ES-I3 (cell line): ENCODE data around the gene GLT6D1.

ENCODE experiments used
- H3K36me3 ChIP-seq: 2 replicates; pipeline ENCODE4 v1.6.1; 2013; ENCODE audit warnings: mild to moderate bottlenecking, low read length, control low read depth, moderate library complexity; ENCODE audit not compliant: insufficient read depth
- H3K4me1 ChIP-seq: 2 replicates; pipeline ENCODE4 v1.6.1; 2013; ENCODE audit warnings: mild to moderate bottlenecking, control low read depth, low read length; ENCODE audit not compliant: insufficient read depth
- H3K9ac ChIP-seq: 2 replicates; pipeline ENCODE4 v1.6.1; 2013; ENCODE audit warnings: low read depth, mild to moderate bottlenecking, low read length, moderate library complexity
- H3K9me3 ChIP-seq: 2 replicates; pipeline ENCODE4 v1.6.1; 2013; ENCODE audit warnings: mild to moderate bottlenecking, low read length, moderate library complexity; ENCODE audit not compliant: control insufficient read depth, insufficient read depth

Gene GLT6D1

DNA sequence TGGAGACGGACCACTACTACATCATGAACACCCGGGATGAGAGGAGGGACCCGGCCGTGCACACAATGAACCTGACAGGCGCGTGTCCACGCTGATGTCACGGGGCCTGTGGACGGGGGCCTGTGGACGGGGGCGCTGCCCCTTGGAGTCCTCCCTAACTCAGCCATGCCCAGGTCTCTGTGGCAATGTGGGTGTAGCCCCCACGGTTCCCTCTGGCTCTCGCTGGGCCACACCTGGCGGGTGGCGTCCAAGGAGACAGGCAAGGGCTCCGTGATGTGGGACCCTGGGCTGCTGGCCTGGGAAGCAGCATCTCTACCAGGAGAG lies 55.7 kb downstream of the GLT6D1 start:
- Histone ChIP-seq H3K9me3 (no peaks in the 10 kb centered on the region), H3K36me3 (no peaks in the 10 kb centered on the region), H3K9ac (no peak overlapping the region), H3K4me1 (no peaks in the 10 kb centered on the region; the same call in 1 of the 2 replicates)

DNA sequence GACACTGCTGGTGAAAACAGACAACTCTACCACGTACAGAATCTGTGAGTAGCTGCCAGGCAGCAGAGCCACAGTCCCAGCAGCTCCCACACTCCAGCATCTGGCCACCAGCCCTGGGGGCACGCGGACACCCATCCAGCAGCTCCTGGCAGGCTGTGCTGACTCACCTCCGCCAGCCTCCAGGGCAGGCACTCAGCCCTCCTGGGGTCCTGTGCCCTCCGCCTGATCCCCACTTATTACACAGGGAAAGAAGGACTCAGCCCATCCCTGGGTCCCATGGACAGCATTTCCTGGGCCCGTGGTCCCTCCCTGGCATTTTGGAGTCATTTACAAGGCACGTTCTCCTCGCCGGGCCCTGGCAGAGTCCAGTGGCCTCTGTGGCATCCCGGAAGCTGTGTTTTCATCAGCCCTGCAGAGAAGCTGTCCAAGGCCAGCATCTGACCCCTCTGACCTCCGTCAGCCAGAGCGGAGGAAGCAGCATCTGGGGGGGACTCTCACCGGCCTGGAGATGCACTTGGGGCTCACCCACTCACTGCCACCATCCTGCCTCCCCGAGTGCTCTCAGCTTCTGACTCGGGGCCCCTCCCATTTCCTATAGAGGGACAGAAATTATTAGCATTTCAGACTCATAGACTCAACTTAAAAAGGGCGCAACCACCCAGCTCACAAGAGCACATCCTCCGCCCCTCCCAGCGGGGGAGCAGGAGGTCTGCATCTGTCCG lies 56.2 kb downstream of the GLT6D1 start:
- Histone ChIP-seq H3K9me3 (no peaks in the 10 kb centered on the region), H3K36me3 (no peaks in the 10 kb centered on the region), H3K4me1 (no peaks in the 10 kb centered on the region; the same call in 1 of the 2 replicates), H3K9ac (no peak overlapping the region)

DNA sequence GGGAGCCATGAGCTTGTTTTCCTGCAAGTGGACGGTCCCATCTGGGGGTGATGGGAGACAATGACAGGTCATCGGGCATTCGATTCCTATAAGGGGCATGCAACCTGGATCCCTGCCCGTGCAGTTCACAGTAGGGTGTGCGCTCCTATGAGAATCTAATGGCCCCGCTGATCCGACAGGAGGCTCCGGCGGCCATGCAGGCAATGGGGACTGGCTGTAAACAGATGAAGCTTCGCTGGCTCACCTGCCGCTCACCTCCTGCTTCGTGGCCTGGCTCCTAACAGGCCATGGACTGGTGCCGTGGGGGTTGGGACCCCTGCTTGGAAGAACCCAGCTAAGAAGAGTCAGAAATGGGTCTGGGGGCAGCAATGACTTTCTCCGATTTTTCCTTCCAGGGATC lies 56.8 kb downstream of the GLT6D1 start:
- no peaks in the 10 kb centered on the region; the same call in 1 of the 2 replicates for H3K4me1 ChIP-seq
- no peaks in the 10 kb centered on the region for H3K36me3 ChIP-seq
- no peak overlapping the region for H3K9ac ChIP-seq
- no peaks in the 10 kb centered on the region for H3K9me3 ChIP-seq

DNA sequence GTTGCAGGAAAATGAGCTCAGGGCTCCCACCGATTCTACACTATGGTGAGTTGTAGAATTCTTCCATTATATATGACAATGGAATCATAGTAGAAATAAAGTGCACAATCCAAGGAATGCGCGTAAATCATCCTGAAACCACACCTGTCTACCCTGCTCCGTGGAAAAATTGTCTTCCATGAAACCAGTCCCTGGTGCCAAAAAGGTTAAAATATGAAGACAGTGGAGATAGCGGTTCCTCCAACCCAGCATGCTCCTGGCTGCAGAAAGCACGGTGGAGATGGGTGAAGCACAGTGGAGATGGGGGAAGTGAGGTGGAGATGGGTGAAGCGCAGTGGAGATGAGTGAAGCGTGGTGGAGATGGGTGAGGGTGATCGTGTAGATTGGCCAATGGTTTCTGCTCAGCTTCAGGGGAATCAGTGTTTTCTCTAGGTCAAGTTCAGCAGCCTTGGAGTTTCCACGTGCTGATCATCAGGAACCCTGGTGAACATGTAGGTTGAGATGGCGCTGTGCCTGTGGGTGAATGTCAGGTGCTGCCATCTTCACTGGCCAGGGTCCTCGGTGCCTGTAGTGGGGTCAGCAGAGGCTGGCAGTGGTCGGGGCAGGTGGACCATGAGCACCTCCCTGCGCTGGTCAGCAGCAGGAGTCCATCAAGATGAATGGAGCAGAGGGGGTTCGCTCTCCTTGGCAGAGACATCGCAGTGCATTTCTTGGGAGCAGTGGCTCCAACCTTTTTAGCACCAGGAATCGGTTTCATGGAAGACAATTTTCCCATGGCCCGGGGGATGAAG lies 57.5 kb downstream of the GLT6D1 start:
- H3K9me3 ChIP-seq = no peaks in the 10 kb centered on the region
- H3K4me1 ChIP-seq = no peaks in the 10 kb centered on the region
- H3K36me3 ChIP-seq = no peaks in the 10 kb centered on the region
- no peak overlapping the region for H3K9ac ChIP-seq

DNA sequence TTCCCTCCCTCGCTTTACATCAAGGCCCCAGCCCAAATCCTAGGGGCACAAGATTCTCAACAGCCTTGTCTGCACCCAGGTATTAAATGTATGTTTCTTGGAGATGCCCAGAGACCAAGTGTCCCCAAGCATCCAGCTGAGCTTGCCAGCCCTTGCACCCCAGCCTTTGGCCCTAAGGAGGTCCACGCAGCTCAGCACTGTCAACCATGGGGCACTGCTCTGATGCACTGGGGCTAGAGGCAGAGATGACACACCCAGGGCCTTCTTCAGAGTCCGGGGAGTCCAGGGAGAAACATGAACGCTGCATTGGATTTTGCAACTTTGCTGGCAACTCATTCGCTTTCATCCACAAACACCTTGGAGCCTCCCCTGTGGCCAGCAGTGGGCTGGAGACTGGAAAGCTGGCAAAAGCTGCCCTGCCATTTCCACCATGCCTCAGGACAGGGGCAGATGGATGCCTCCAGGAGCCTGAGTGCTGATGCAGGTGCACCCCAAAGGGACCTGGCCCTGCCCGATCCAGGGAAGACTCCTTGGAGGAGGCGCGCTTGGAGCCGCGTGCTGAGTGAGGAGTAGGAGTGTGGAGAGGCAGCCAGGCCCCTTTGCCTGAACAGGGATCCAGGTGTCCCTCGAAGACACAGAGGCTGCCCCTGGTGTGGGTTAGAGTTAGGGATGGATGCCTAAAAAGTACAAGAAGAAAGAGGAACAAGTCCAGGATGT lies 58.5 kb downstream of the GLT6D1 start:
- Histone ChIP-seq H3K36me3 (no peaks in the 10 kb centered on the region), H3K9me3 (no peaks in the 10 kb centered on the region), H3K9ac (no peak overlapping the region), H3K4me1 (no peaks in the 10 kb centered on the region)

DNA sequence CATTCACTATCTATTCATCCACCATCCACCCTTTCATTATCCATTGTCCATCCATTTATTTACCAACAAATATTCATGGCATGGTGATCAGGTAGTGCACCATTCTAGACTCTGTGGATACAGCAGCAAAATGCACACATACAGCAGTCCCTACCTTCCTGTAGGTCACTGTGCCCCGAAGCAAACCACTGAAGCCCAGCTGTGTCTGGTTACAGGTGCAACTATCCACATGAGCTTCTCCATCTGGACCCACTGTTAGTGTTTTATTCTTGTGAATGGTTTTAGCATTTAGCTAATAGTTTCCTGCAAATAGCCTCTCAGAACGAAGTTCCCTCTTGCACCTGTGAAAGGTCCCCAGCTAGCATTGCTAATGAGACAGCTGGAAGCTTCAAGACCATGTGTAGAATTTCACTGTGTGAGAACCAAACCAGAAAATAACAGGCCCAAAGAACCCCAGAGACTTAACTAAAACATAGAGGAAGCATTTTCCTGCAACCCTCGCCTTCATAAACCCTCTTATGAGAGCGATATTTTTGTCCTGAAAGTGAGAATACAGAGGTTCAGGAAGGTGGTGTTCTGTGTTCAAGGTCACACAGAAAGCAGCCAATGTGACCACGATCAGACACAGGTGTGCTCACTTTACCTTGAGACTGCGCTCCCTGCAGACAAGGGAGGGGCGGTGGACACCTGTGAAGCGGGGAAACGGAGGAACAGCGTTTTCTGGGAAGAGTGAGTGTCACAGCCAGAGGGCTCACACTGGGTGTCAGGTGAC lies 59.3 kb downstream of the GLT6D1 start:
- Histone ChIP-seq H3K9me3 (no peaks in the 10 kb centered on the region), H3K36me3 (no peaks in the 10 kb centered on the region), H3K9ac (no peak overlapping the region), H3K4me1 (no peaks in the 10 kb centered on the region)

DNA sequence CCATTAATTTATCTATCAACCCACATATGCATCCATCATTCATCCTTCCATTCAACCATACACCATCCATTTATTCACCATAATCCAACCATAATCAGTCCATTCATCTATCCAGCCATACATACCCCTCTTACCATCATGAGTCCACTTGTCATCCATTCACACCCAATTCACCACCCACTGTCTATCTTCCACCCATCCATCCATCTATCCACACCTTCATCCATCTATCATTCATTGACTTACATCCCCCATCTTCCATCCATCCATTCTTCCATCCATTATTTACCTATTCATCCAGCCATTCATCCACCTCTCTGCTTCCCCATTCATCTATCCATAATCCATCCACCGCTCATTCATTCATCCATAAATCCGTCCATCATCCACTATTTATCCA lies 60.0 kb downstream of the GLT6D1 start:
- H3K4me1 ChIP-seq = no peaks in the 10 kb centered on the region

DNA sequence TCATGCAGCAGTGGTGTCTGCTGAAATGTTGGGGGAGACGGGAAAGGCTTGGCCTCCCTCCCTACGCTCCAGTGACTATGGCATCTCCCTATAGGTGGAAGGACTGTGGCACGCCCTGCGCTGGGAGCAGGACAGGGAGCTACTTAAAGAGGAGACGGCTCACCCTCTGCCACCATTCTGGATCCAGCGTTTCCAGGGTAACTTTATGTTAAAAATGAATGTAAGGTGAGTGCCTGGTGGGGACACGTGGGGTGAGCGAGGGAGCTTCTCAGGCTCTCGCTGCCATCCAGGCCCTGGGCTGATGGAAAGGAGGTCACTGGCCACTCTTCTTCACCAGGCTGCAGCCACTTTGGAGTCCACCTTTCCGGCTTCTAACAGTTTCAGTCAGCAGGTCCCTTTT lies 62.1 kb downstream of the GLT6D1 start:
- no peaks in the 10 kb centered on the region for H3K9me3 ChIP-seq
- H3K9ac ChIP-seq = no peak overlapping the region
- no peaks in the 10 kb centered on the region for H3K36me3 ChIP-seq
- no peaks in the 10 kb centered on the region for H3K4me1 ChIP-seq

More for the DNA sequence above, 60.0 kb downstream of the GLT6D1 start:
- Histone ChIP-seq H3K9ac (no peak overlapping the region), H3K36me3 (no peaks in the 10 kb centered on the region), H3K9me3 (no peaks in the 10 kb centered on the region)

DNA sequence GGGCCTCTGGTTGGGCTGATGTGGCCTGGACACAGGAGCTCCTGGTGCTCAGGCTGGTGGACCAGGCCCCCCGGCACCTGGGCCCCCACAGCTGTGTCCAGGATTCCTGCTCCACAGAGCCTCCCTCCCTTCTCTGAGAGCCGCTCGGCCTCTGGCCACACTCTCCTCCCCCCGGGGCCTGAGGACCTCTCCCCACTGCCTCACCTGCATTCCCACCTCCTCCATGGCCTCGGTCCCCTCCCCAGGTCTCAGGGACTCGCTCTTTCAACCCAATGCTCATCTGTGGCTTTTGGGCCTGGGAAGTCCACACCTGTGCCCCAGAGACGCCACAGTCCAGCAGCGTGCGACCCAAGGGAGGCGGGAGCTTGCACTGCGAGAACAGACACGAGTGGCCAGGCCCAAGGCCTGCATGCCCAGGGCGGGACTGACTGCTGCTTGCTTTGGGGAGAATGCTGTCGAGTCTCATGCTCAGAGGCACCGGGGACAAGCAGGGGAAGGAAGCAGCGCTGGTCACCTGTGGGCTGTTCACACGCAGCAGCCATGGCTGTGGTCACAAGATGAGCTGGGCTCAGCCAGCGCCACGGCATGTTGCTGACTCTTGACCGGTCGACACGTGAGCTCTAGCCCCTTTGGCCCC lies 63.2 kb downstream of the GLT6D1 start:
- no peaks in the 10 kb centered on the region for H3K36me3 ChIP-seq
- H3K9me3 ChIP-seq = no peaks in the 10 kb centered on the region
- H3K4me1 ChIP-seq = no peaks in the 10 kb centered on the region
- H3K9ac ChIP-seq = no peak overlapping the region

DNA sequence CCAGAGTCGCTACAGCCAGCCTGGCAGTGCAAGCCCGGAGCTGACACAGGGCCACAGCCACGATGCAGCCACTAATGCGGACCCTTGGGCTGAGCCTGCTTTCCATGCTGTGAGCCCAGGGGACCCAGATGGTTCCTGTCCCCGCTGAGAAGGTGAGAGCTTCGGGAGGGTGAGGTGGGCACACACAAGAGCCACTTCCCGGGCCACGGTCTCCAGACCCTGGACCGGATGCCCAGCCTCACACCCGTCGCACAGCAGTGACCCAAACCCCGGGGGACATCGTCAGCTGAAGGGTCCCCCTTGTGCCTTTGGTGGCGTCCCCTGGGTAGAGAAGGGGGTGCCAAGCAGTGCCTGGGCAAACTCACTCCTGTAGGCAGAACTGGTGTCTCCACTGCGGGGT lies 64.4 kb downstream of the GLT6D1 start:
- no peaks in the 10 kb centered on the region for H3K36me3 ChIP-seq
- H3K9me3 ChIP-seq = no peaks in the 10 kb centered on the region
- no peak overlapping the region for H3K9ac ChIP-seq
- H3K4me1 ChIP-seq = no peaks in the 10 kb centered on the region

DNA sequence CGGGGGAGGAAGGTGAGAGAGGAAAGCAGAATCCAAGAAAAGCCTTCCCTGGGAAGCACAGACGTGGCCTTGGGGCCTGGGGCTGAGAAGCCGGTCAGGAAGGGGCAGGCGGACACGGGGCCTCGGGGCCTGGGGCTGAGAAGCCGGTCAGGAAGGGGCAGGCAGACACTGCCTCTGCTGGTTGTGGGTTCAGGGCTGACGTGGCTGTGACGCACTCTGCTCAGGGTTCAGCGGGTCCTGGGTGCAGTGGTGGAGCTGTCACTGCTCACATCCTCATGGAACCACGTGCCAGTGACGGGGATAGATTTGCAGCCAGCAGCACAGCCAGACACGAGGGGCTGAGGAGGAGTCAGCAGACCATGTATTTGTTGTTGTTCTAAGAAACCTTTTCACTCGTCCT lies 65.0 kb downstream of the GLT6D1 start:
- H3K9ac ChIP-seq = no peak overlapping the region
- H3K4me1 ChIP-seq = no peaks in the 10 kb centered on the region
- H3K36me3 ChIP-seq = no peaks in the 10 kb centered on the region
- no peaks in the 10 kb centered on the region for H3K9me3 ChIP-seq
